SK-N-SH (cell line): Measurements from ENCODE around the gene CFAP69.

Source experiments
- FOXM1 ChIP-seq: IDR thresholded peaks from 2 replicates; pipeline ENCODE4 v1.4.0; 2012; ENCODE audit warnings: low read depth, mild to moderate bottlenecking
- MEF2A ChIP-seq: IDR thresholded peaks from 2 replicates; pipeline ENCODE4 v1.4.0; 2012; ENCODE audit warnings: low read depth, borderline replicate concordance
- MXI1 ChIP-seq: IDR thresholded peaks from 2 replicates; pipeline ENCODE4 v1.6.1; 2012; ENCODE audit warnings: mild to moderate bottlenecking, low read depth, low read length, improper control_type of control experiment
- NFIC ChIP-seq: IDR thresholded peaks from 2 replicates; pipeline ENCODE4 v1.4.0; 2012; ENCODE audit warnings: borderline replicate concordance
- NRF1 ChIP-seq: IDR thresholded peaks from 2 replicates; pipeline ENCODE4 v1.6.1; 2012; ENCODE audit warnings: low read depth, mild to moderate bottlenecking, low read length
- RAD21 ChIP-seq: IDR thresholded peaks from 2 replicates; pipeline ENCODE4 v1.6.1; 2012; ENCODE audit warnings: mild to moderate bottlenecking, low read length
- TAF1 ChIP-seq: IDR thresholded peaks from 2 replicates; pipeline ENCODE4 v1.6.1; 2012; ENCODE audit warnings: low read depth, mild to moderate bottlenecking, low read length, moderate library complexity, borderline replicate concordance
- TF ChIP-seq, protein P1 (sequence below): fragments of 200-600 bp; sonication (generic); IDR thresholded peaks from 2 replicates; pipeline ENCODE4 v1.6.1; 2017; ENCODE audit warnings: antibody characterized with exemption, mild to moderate bottlenecking, moderate library complexity
- TF ChIP-seq, protein P2 (sequence below): IDR thresholded peaks from 2 replicates; pipeline ENCODE4 v1.4.0; 2012; ENCODE audit warnings: low read depth
- TF ChIP-seq, protein P3 (sequence below): fragments of 150-350 bp; IDR thresholded peaks from 2 replicates; pipeline ENCODE4 v1.6.1; 2017; ENCODE audit warnings: antibody characterized with exemption, low read length, low read depth, borderline replicate concordance

DNA sequence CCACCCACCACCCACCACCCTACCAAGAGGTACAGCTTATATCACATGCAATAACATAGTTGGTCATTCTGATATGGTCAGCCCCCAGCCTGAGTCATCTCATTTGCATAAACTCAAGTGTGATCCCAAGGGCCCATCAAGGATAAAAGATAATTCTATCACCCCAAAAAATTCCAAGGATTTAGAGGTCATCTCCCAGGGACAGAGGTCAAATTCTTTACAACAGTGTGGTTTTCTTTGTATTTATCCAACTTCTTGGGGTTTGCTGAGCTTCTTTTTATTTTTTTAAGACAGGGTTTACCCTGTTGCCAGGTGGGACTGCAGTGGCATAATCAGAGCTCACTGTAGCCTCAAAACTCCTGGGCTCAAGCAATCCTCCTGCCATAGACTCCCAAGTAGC lies 92.1 kb downstream of the CFAP69 start:
- no peak for TF ChIP-seq MEF2A
- no peak for TF ChIP-seq FOXM1
- TF ChIP-seq, protein P1, sequence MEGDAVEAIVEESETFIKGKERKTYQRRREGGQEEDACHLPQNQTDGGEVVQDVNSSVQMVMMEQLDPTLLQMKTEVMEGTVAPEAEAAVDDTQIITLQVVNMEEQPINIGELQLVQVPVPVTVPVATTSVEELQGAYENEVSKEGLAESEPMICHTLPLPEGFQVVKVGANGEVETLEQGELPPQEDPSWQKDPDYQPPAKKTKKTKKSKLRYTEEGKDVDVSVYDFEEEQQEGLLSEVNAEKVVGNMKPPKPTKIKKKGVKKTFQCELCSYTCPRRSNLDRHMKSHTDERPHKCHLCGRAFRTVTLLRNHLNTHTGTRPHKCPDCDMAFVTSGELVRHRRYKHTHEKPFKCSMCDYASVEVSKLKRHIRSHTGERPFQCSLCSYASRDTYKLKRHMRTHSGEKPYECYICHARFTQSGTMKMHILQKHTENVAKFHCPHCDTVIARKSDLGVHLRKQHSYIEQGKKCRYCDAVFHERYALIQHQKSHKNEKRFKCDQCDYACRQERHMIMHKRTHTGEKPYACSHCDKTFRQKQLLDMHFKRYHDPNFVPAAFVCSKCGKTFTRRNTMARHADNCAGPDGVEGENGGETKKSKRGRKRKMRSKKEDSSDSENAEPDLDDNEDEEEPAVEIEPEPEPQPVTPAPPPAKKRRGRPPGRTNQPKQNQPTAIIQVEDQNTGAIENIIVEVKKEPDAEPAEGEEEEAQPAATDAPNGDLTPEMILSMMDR = no peak
- TF ChIP-seq NRF1 = no peak
- no peak for TF ChIP-seq RAD21
- no peak for TF ChIP-seq TAF1
- no peak for TF ChIP-seq MXI1
- TF ChIP-seq, protein P2, sequence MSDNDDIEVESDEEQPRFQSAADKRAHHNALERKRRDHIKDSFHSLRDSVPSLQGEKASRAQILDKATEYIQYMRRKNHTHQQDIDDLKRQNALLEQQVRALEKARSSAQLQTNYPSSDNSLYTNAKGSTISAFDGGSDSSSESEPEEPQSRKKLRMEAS = no peak
- no peak for TF ChIP-seq NFIC
- TF ChIP-seq, protein P3, sequence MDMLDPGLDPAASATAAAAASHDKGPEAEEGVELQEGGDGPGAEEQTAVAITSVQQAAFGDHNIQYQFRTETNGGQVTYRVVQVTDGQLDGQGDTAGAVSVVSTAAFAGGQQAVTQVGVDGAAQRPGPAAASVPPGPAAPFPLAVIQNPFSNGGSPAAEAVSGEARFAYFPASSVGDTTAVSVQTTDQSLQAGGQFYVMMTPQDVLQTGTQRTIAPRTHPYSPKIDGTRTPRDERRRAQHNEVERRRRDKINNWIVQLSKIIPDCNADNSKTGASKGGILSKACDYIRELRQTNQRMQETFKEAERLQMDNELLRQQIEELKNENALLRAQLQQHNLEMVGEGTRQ = no peak
